Stimulated activated naive CD8-positive, alpha-beta T cell treated with anti-CD3 and anti-CD28 coated beads, Interleukin-15, amount 100 ng/mL, for 72 hours (primary cell): ENCODE data around the gene SRR.

ENCODE experiments used
- ATAC-seq: fragments of 150-1000 bp; cut with Tn5 transposase; 2 replicates; pipeline ENCODE4 v1.10.0; 2021; ENCODE audit warnings: mild to moderate bottlenecking, moderate library complexity
- DNase-seq, 2 donors: peaks; one replicate each; pipeline ENCODE4 v3.0.0; 2021 to 2022
- H3K27ac Mint-ChIP-seq, 2 donors: one replicate each; pipeline ENCODE4 v1.8.0; 2022; ENCODE audit warnings: mild to moderate bottlenecking in 2 of 2, mixed read lengths in 2 of 2, moderate library complexity in 2 of 2
- H3K27me3 Mint-ChIP-seq: one replicate; pipeline ENCODE4 v1.8.0; 2022; ENCODE audit warnings: mixed read lengths
- H3K4me1 Mint-ChIP-seq: one replicate; pipeline ENCODE4 v1.8.0; 2022; ENCODE audit warnings: mild to moderate bottlenecking, mixed read lengths
- H3K4me3 Mint-ChIP-seq, 2 donors: one replicate each; pipeline ENCODE4 v1.8.0; 2022; ENCODE audit warnings: mild to moderate bottlenecking in 2 of 2, mixed read lengths in 2 of 2, moderate library complexity in 1 of 2
- H3K9me3 Mint-ChIP-seq, 2 donors: one replicate each; pipeline ENCODE4 v1.8.0; 2022; ENCODE audit warnings: mixed read lengths in 2 of 2

Gene SRR

GRCh38 chr17:2319051-2319450, 15.3 kb downstream of the SRR start:
- H3K4me1 Mint-ChIP-seq = no peaks in the 10 kb centered on the region
- H3K9me3 Mint-ChIP-seq = no peaks in the 10 kb centered on the region
- H3K4me3 Mint-ChIP-seq = no peak overlapping the region
- no peak overlapping the region for H3K27ac Mint-ChIP-seq
- no peaks in the 10 kb centered on the region for H3K27me3 Mint-ChIP-seq
- no peak for DNase-seq
- no peak for ATAC-seq

GRCh38 chr17:2321399-2321798, 17.6 kb downstream of the SRR start:
- Mint-ChIP-seq H3K9me3 (no peaks in the 10 kb centered on the region), H3K4me1 (no peaks in the 10 kb centered on the region), H3K4me3 (no peak overlapping the region), H3K27me3 (no peaks in the 10 kb centered on the region), H3K27ac (no peak overlapping the region)
- DNase-seq (no peak), ATAC-seq (no peak)

GRCh38 chr17:2323629-2324314, 20.0 kb downstream of the SRR start:
- H3K27ac Mint-ChIP-seq = no peak overlapping the region
- no peaks in the 10 kb centered on the region for H3K4me1 Mint-ChIP-seq
- no peaks in the 10 kb centered on the region for H3K9me3 Mint-ChIP-seq
- DNase-seq = no peak
- H3K27me3 Mint-ChIP-seq = no peaks in the 10 kb centered on the region
- H3K4me3 Mint-ChIP-seq = no peak overlapping the region
- ATAC-seq = no peak

- ATAC-seq (no peak), DNase-seq (no peak)
- Mint-ChIP-seq H3K9me3 (no peaks in the 10 kb centered on the region), H3K27ac (peak overlapping the region in 1 of 2 donors; percentile 71), H3K4me1 (peaks cover 13% of the 10 kb centered on the region), H3K4me3 (no peak overlapping the region), H3K27me3 (no peaks in the 10 kb centered on the region)
Measured at GRCh38 chr17:2331303-2331702, 27.6 kb downstream of the SRR start.

- no peaks in the 10 kb centered on the region for H3K27me3 Mint-ChIP-seq
- H3K27ac Mint-ChIP-seq = peak overlapping the region; percentile 99
- H3K9me3 Mint-ChIP-seq = no peaks in the 10 kb centered on the region
- H3K4me1 Mint-ChIP-seq = peaks cover 14% of the 10 kb centered on the region
- peak overlapping the region; percentile 100 for H3K4me3 Mint-ChIP-seq
- ATAC-seq (no peak), DNase-seq (no peak)
Measured at GRCh38 chr17:2335726-2336214, 32.0 kb downstream of the SRR start.

- Mint-ChIP-seq H3K27me3 (no peaks in the 10 kb centered on the region), H3K27ac (peak within 1 kb of the TSS; percentile 99), H3K4me1 (peaks cover 14% of the 10 kb centered on the region), H3K4me3 (peak within 1 kb of the TSS; percentile 100), H3K9me3 (no peaks in the 10 kb centered on the region)
- DNase-seq (peak; percentile 84 to 89), ATAC-seq (peak; percentile 93)
Measured at GRCh38 chr17:2336215-2336851, 32.6 kb downstream of the SRR start, which contains the start of gene TSR1. Gene TSR1 (minus strand): TSS chr17:2336457. CDS start chr17:2336427, 30 bp downstream.

- Mint-ChIP-seq H3K27ac (peak within 1 kb of the TSS; percentile 99), H3K9me3 (no peaks in the 10 kb centered on the region), H3K4me3 (peak within 1 kb of the TSS; percentile 100), H3K27me3 (no peaks in the 10 kb centered on the region), H3K4me1 (peaks cover 14% of the 10 kb centered on the region)
- ATAC-seq = peak; percentile 70
- peak; percentile 65 to 67 for DNase-seq
Measured at GRCh38 chr17:2336852-2337543, 33.2 kb downstream of the SRR start, which contains the start of gene SGSM2. Gene SGSM2 (plus strand): TSS chr17:2337501. CDS start chr17:2337689, 188 bp downstream.

- DNase-seq (peak; percentile 57), ATAC-seq (peak; percentile 51)
- H3K4me3 Mint-ChIP-seq = peak overlapping the region; percentile 100
- peaks cover 20% of the 10 kb centered on the region for H3K4me1 Mint-ChIP-seq
- no peaks in the 10 kb centered on the region for H3K27me3 Mint-ChIP-seq
- peak overlapping the region in 1 of 2 donors; percentile 12 for H3K27ac Mint-ChIP-seq
- H3K9me3 Mint-ChIP-seq = no peaks in the 10 kb centered on the region
Measured at GRCh38 chr17:2337544-2338314, 34.0 kb downstream of the SRR start.

GRCh38 chr17:2338315-2338657, 34.5 kb downstream of the SRR start:
- H3K27ac Mint-ChIP-seq = peak overlapping the region; percentile 12 to 46
- ATAC-seq = no peak
- no peaks in the 10 kb centered on the region for H3K27me3 Mint-ChIP-seq
- H3K9me3 Mint-ChIP-seq = no peaks in the 10 kb centered on the region
- DNase-seq = no peak
- H3K4me3 Mint-ChIP-seq = peak overlapping the region; percentile 70 to 81
- peaks cover 25% of the 10 kb centered on the region for H3K4me1 Mint-ChIP-seq

- peak overlapping the region in 1 of 2 donors; percentile 11 for H3K4me3 Mint-ChIP-seq
Measured at GRCh38 chr17:2343421-2343820, 39.7 kb downstream of the SRR start.

GRCh38 chr17:2344528-2344927, 40.8 kb downstream of the SRR start:
- no peak overlapping the region for H3K27ac Mint-ChIP-seq
- DNase-seq (no peak), ATAC-seq (no peak)
- H3K4me3 Mint-ChIP-seq = no peak overlapping the region
- H3K9me3 Mint-ChIP-seq = no peaks in the 10 kb centered on the region
- peaks cover 27% of the 10 kb centered on the region for H3K4me1 Mint-ChIP-seq
- no peaks in the 10 kb centered on the region for H3K27me3 Mint-ChIP-seq

More at GRCh38 chr17:2343421-2343820, 39.7 kb downstream of the SRR start:
- Mint-ChIP-seq H3K4me1 (peaks cover 33% of the 10 kb centered on the region), H3K27ac (peak overlapping the region in 1 of 2 donors; percentile 71), H3K27me3 (no peaks in the 10 kb centered on the region), H3K9me3 (no peaks in the 10 kb centered on the region)
- DNase-seq (peak; percentile 45 to 61), ATAC-seq (peak; percentile 91)

- Mint-ChIP-seq H3K4me3 (no peak overlapping the region), H3K9me3 (no peaks in the 10 kb centered on the region), H3K27ac (no peak overlapping the region), H3K4me1 (peaks cover 23% of the 10 kb centered on the region), H3K27me3 (no peaks in the 10 kb centered on the region)
- DNase-seq (no peak), ATAC-seq (no peak)
Measured at GRCh38 chr17:2346475-2346874, 42.7 kb downstream of the SRR start.

- ATAC-seq = no peak
- DNase-seq = no peak
- Mint-ChIP-seq H3K4me3 (no peak overlapping the region), H3K27ac (peak overlapping the region in 1 of 2 donors; percentile 19), H3K9me3 (no peaks in the 10 kb centered on the region), H3K27me3 (no peaks in the 10 kb centered on the region), H3K4me1 (peaks cover 24% of the 10 kb centered on the region)
Measured at GRCh38 chr17:2347805-2348685, 44.3 kb downstream of the SRR start.

GRCh38 chr17:2351269-2351668, 47.5 kb downstream of the SRR start:
- no peak for ATAC-seq

More at GRCh38 chr17:2351269-2351668, 47.5 kb downstream of the SRR start:
- Mint-ChIP-seq H3K4me1 (peaks cover 26% of the 10 kb centered on the region), H3K27me3 (no peaks in the 10 kb centered on the region), H3K9me3 (no peaks in the 10 kb centered on the region), H3K27ac (no peak overlapping the region), H3K4me3 (no peak overlapping the region)
- DNase-seq = no peak
